CD4-positive, alpha-beta T cell (primary cell): Measurements from ENCODE around the gene HOGA1. TPM values are rescaled to one million over a fixed set of nuclear protein-coding genes. Genes with fewer than 3 reads are reported as not detected.
"Not testable (repeated sequence)": the region's sequence is repeated elsewhere in the genome, so short reads cannot be mapped to it uniquely, and the experiment has no call there.

Experiments used
- ATAC-seq: fragments of 200-7000 bp; cut with Tn5 transposase; one replicate; pipeline ENCODE4 v1.10.0; 2022; ENCODE audit warnings: mild to moderate bottlenecking; ENCODE audit not compliant: poor library complexity
- CTCF ChIA-PET: fragments of 350-600 bp; sonication (Branson Sonifier 250); formaldehyde crosslinking; loops from one replicate; lab custom pipeline; 2021; ENCODE audit warnings: antibody characterized with exemption, inconsistent platforms; lab: Charles Lee
- POLR2A ChIA-PET: fragments of 350-600 bp; sonication (Branson Sonifier 250); formaldehyde crosslinking; loops from one replicate; lab custom pipeline; 2021; ENCODE audit warnings: antibody characterized with exemption, inconsistent platforms; lab: Charles Lee
- DNase-seq, 14 experiments: peaks; one replicate each; pipeline ENCODE4 v3.0.0-alpha.2; 2013 to 2020; ENCODE audit warnings: mixed read lengths in 2 of 14
- H3K27ac ChIP-seq, 2 donors: one replicate each; pipeline versions ENCODE4 v1.5.1 to v1.7.0; 2013; ENCODE audit warnings: low read length in 2 of 2, low read depth in 1 of 2, mild to moderate bottlenecking in 1 of 2
- H3K27me3 ChIP-seq, 2 experiments: 1 replicate in 1 of 2; 2 replicates in 1 of 2; pipeline versions ENCODE4 v1.6.1 to v1.7.0; 2013; ENCODE audit warnings: low read length in 2 of 2, control low read depth in 1 of 2, mild to moderate bottlenecking in 1 of 2, moderate library complexity in 1 of 2; ENCODE audit not compliant: insufficient read depth in 2 of 2, control insufficient read depth in 1 of 2
- H3K36me3 ChIP-seq: one replicate; pipeline ENCODE4 v1.6.1; 2013; ENCODE audit warnings: low read length, control low read depth; ENCODE audit not compliant: insufficient read depth
- H3K4me1 ChIP-seq: one replicate; pipeline ENCODE4 v1.6.1; 2013; ENCODE audit warnings: low read length, control low read depth; ENCODE audit not compliant: insufficient read depth
- H3K4me3 ChIP-seq: one replicate; pipeline ENCODE4 v1.5.1; 2013; ENCODE audit warnings: mild to moderate bottlenecking, low read length, moderate library complexity
- H3K9me3 ChIP-seq, 2 experiments: 1 replicate in 1 of 2; 2 replicates in 1 of 2; pipeline versions ENCODE4 v1.6.1 to v1.7.0; 2013; ENCODE audit warnings: low read length in 2 of 2, mild to moderate bottlenecking in 2 of 2, control low read depth in 1 of 2, moderate library complexity in 1 of 2; ENCODE audit not compliant: control insufficient read depth in 1 of 2, insufficient read depth in 1 of 2
- H3K27ac Mint-ChIP-seq: one replicate; pipeline ENCODE4 v1.8.0; 2020; ENCODE audit warnings: mixed read lengths
- H3K27me3 Mint-ChIP-seq: one replicate; pipeline ENCODE4 v1.8.0; 2021; ENCODE audit warnings: mixed read lengths
- H3K36me3 Mint-ChIP-seq: one replicate; pipeline ENCODE4 v1.8.0; 2021; ENCODE audit warnings: low read depth, mixed read lengths
- H3K4me1 Mint-ChIP-seq: one replicate; pipeline ENCODE4 v1.8.0; 2021; ENCODE audit warnings: low read depth, mixed read lengths
- H3K4me3 Mint-ChIP-seq: one replicate; pipeline ENCODE4 v1.8.0; 2020; ENCODE audit warnings: mild to moderate bottlenecking, mixed read lengths
- H3K9me3 Mint-ChIP-seq: one replicate; pipeline ENCODE4 v1.8.0; 2020; ENCODE audit warnings: mixed read lengths
- intact Hi-C, 2 experiments: fragments of 100-400 bp; cut with DNase I in 1 of 2; cut with micrococcal nuclease in 1 of 2; formaldehyde crosslinking; loops; one replicate each; pipeline versions ENCODE4 v1.15.1 to v1.9.0; 2023 to 2025; cut with DNase I, micrococcal nuclease
- total RNA-seq, 174 experiments: library from RNA in 2 of 174; stranded (reverse) in 2 of 174; gene quantifications; one replicate each; pipeline ENCODE4 v1.2.3 and lab custom pipeline; 2021 to 2026
- TF ChIP-seq, protein P1 (sequence below): fragments of 200-600 bp; IDR thresholded peaks from one replicate; pipeline ENCODE4 v1.8.0; 2022; ENCODE audit warnings: antibody characterized with exemption, mild to moderate bottlenecking

HOGA1 gene
- total RNA-seq, 2 experiments from 2014 or later: not detected

GRCh38 chr10:97644936-97645335, 60.7 kb downstream of the HOGA1 start:
- peaks cover 39% of the 10 kb centered on the region for H3K4me1 Mint-ChIP-seq
- H3K27ac Mint-ChIP-seq: no peak overlapping the region
- no peaks in the 10 kb centered on the region for H3K9me3 ChIP-seq

DNA sequence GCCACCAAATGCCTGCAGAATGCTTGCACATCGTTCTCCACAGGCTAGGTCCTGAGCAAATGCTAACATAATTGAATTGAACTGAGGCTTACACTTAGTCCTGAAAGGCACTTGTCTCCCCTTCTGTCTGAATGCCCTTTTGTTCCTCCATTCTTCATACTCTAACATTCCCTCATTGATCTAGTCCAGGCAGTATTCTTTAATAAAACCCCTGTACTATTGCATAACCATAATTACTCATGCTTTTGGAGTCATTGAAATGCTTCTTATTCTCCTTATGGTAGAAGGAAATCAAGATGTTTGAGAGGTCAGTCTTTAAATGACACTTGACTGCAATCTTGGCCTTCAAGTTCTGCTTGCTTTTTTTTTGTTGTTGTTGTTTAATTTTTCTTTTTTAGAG, 63.4 kb downstream of the HOGA1 start:
- TF ChIP-seq, protein P1, sequence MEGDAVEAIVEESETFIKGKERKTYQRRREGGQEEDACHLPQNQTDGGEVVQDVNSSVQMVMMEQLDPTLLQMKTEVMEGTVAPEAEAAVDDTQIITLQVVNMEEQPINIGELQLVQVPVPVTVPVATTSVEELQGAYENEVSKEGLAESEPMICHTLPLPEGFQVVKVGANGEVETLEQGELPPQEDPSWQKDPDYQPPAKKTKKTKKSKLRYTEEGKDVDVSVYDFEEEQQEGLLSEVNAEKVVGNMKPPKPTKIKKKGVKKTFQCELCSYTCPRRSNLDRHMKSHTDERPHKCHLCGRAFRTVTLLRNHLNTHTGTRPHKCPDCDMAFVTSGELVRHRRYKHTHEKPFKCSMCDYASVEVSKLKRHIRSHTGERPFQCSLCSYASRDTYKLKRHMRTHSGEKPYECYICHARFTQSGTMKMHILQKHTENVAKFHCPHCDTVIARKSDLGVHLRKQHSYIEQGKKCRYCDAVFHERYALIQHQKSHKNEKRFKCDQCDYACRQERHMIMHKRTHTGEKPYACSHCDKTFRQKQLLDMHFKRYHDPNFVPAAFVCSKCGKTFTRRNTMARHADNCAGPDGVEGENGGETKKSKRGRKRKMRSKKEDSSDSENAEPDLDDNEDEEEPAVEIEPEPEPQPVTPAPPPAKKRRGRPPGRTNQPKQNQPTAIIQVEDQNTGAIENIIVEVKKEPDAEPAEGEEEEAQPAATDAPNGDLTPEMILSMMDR: no peak
- Histone ChIP-seq H3K27ac (no peak overlapping the region), H3K36me3 (peaks cover 23% of the 10 kb centered on the region), H3K27me3 (no peaks in the 10 kb centered on the region), H3K4me1 (peaks cover 12% of the 10 kb centered on the region), H3K9me3 (no peaks in the 10 kb centered on the region), H3K4me3 (no peak overlapping the region)
- ChIA-PET CTCF (no interaction called here), POLR2A (no interaction called here)
- Mint-ChIP-seq H3K4me1 (peaks cover 23% of the 10 kb centered on the region), H3K9me3 (no peaks in the 10 kb centered on the region), H3K27ac (no peak overlapping the region), H3K27me3 (no peaks in the 10 kb centered on the region), H3K4me3 (no peak overlapping the region), H3K36me3 (peaks cover 44% of the 10 kb centered on the region)
- ATAC-seq (no peak), DNase-seq (no peak)
- intact Hi-C loops: loop anchor here in 1 of 2 experiments (10.0 kb wide), 1 partner anchor 1953 kb away; the partner anchor contains the start of gene TCTN3

More at GRCh38 chr10:97644936-97645335, 60.7 kb downstream of the HOGA1 start:
- H3K27ac ChIP-seq: no peak overlapping the region
- no peak for ATAC-seq
- ChIA-PET CTCF (no interaction called here), POLR2A (no interaction called here)
- H3K27me3 ChIP-seq: no peaks in the 10 kb centered on the region
- H3K36me3 Mint-ChIP-seq: peaks cover 36% of the 10 kb centered on the region
- H3K36me3 ChIP-seq: peaks cover 7% of the 10 kb centered on the region
- H3K9me3 Mint-ChIP-seq: no peaks in the 10 kb centered on the region
- peaks cover 28% of the 10 kb centered on the region for H3K4me1 ChIP-seq
- intact Hi-C loops: loop anchor here in 1 of 2 experiments (5.0 to 10.0 kb wide), 2 partner anchors 492 to 1950 kb away; partner anchors contain the start of gene TCTN3
- TF ChIP-seq, protein P1: no peak
- no peak for DNase-seq
- H3K4me3 Mint-ChIP-seq: no peak overlapping the region
- no peaks in the 10 kb centered on the region for H3K27me3 Mint-ChIP-seq
- H3K4me3 ChIP-seq: no peak overlapping the region

DNA sequence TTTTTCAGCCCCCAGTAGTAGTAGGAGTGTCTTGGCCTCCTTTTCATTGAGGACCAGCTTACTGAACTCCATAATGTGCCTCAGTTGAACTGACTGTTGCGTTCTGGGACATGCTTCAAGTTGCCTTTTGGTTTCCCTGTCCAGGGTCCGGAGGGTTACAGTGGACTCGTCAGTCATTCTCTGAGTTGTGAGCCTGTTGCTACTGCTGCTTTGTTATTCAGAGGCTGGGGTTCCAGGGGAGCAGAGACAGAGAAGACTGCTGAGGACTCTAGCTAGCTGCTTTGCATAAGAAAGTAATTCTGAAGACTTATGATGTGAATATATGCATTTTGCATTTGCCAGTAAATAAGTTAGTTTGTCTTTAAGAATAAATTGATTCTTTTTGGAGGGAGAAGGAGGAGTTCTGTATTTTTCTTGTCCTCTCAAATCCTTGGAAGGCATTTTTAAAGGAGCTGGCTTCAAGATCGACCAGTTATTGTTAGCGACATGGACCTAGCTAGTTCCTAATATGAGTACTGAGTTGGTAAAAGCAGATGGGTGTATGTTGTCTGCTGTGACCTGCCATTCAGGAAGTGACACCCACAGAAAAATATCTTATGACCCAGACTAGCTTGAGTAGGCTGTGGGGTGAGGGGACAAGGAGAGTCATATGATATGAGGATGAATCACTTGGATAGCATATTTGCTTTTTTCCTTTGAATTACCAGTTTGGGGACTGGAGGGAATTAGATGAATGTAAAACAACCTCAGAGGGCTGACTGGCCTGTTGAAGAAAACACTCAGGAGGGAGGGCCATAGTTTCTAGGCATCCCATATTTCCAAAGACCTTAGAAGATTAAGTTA, 64.6 kb downstream of the HOGA1 start:
- Mint-ChIP-seq H3K9me3 (no peaks in the 10 kb centered on the region), H3K4me1 (peaks cover 13% of the 10 kb centered on the region), H3K4me3 (no peak overlapping the region), H3K27me3 (no peaks in the 10 kb centered on the region), H3K27ac (peak overlapping the region; percentile 53), H3K36me3 (peaks cover 56% of the 10 kb centered on the region)
- ChIA-PET POLR2A (interaction anchor here (0.6 to 1.4 kb wide), 3 partner anchors 14 to 38 kb away, joined by 3 to 5 read pairs (median 4); partner anchors contain the start of gene AVPI1), CTCF (interaction anchor here (0.9 kb wide), 1 partner anchor 28 kb away, joined by 3 read pairs; no protein-coding TSS in a partner anchor)
- Histone ChIP-seq H3K36me3 (peaks cover 30% of the 10 kb centered on the region), H3K4me3 (no peak overlapping the region), H3K4me1 (peaks cover 12% of the 10 kb centered on the region), H3K27me3 (no peaks in the 10 kb centered on the region), H3K27ac (peak overlapping the region in 1 of 2 donors; percentile 64), H3K9me3 (no peaks in the 10 kb centered on the region)
- ATAC-seq: peak; percentile 93
- intact Hi-C loops: loop anchor here in 1 of 2 experiments (10.0 kb wide), 1 partner anchor 1954 kb away; the partner anchor contains the start of gene TCTN3
- DNase-seq: peak in 9 of 14 experiments; percentile 5 to 76 (median 28)
- TF ChIP-seq, protein P1: no peak

GRCh38 chr10:97649405-97649750, 65.2 kb downstream of the HOGA1 start:
- Mint-ChIP-seq H3K36me3 (peaks cover 60% of the 10 kb centered on the region), H3K27ac (peak overlapping the region; percentile 53), H3K4me1 (peaks cover 13% of the 10 kb centered on the region)
- H3K27me3 ChIP-seq, H3K4me3 ChIP-seq, DNase-seq, H3K27me3 Mint-ChIP-seq, ATAC-seq, H3K4me3 Mint-ChIP-seq, H3K9me3 Mint-ChIP-seq, H3K9me3 ChIP-seq: not testable (repeated sequence)
- peak overlapping the region in 1 of 2 donors; percentile 64 for H3K27ac ChIP-seq
- CTCF ChIA-PET: interaction anchor here (0.9 kb wide), 1 partner anchor 27 kb away, joined by 3 read pairs; no protein-coding TSS in a partner anchor
- H3K36me3 ChIP-seq: peaks cover 29% of the 10 kb centered on the region
- peaks cover 12% of the 10 kb centered on the region for H3K4me1 ChIP-seq
- POLR2A ChIA-PET: interaction anchor here (0.6 to 1.4 kb wide), 3 partner anchors 13 to 38 kb away, joined by 3 to 5 read pairs (median 4); partner anchors contain the start of gene AVPI1
- intact Hi-C loops: loop anchor here in 1 of 2 experiments (10.0 kb wide), 1 partner anchor 1955 kb away; the partner anchor contains the start of gene TCTN3
